HG02852 (cell line): ENCODE measurements around the gene COQ2.
"Not testable (repeated sequence)": the region's sequence is repeated elsewhere in the genome, so short reads cannot be mapped to it uniquely, and the experiment has no call there.

Experiments used
- ATAC-seq: cut with Tn5 transposase; IDR thresholded peaks from one replicate; pipeline ENCODE4 v1.9.1; 2021; ENCODE audit warnings: mild to moderate bottlenecking, moderate library complexity; ENCODE audit not compliant: unreplicated experiment

COQ2 gene

GRCh38 chr4:83284193-83285054 lies at the start of gene COQ2:
Gene COQ2, minus strand, starts transcription at chr4:83284798. Its CDS starts 34 bp downstream, at chr4:83284764.
- peak; percentile 87 for ATAC-seq

DNA sequence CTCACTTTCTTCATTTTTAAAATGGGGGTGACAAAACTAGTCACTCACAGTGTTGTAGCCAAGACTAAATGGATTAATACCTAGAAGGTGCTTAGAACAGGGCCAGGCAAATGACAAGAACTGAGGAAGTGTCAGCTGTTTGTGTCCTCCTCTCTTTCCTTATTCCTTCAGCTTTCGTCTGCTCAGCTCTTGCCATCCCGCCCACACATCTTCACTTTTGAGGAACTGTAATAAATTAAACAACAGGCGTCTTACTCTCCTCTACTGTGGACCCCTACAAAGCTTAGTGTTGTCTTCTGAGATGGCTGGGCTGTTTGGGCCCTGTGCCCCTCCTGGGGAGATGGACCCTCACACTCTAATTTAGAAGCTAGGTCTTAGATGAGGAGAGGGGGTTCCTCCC lies 47.4 kb upstream of the COQ2 start:
- no peak for ATAC-seq

- no peak for ATAC-seq
Measured at GRCh38 chr4:83329521-83330110, 45.0 kb upstream of the COQ2 start.

DNA sequence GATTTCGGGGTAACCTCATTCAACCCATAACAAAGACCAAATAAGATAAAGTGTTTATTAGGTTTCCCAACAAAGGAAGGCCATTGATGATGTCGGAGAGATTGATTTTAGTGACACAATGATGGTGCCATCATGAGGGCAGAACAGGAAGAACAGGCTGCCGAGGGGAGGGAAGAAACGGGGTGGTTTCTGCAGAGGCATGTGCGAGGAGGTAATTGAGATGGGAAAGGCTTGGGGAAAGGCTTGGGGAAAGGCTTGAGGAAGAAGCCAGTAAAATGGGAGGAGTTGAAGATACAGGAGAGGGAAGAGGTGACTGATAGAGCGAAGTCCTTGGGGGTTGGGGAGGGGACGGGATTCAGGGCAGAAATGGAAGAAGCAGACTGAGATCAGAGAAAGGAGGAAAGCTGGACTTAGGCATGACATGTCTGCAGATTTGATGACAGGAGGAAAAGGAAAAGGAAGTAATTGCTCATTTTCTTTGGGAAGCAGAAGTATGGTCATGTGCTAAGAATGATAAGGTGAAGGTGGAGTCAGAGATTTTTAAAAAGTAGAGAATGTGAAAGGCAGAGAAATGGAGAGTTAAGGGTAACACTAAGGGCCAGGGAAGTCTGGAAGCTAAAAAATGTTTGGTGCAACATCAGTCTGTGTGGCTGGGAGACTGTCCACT lies 44.1 kb upstream of the COQ2 start:
- ATAC-seq, result no peak

DNA sequence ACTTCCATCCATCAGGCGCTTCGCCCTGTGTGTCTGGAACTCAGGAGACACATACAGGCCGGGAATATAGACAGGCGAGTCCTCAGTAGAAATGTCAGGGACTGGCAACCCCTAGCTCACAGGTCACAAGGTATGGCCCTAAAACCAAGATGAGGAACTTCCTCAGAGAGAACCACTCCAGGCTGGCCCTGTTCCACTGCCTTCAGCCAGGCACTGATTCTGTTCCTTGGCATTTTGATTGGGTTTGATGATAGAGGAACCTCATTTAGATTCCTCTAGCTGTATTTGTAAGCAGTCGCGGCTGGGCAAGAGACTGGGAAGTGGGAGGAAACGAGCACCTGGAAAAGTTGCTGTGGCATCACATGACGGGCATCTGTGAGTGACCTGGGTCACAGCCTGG lies 41.9 kb upstream of the COQ2 start:
- ATAC-seq, result no peak

GRCh38 chr4:83325306-83325705 lies 40.7 kb upstream of the COQ2 start:
- not testable (repeated sequence) for ATAC-seq

DNA sequence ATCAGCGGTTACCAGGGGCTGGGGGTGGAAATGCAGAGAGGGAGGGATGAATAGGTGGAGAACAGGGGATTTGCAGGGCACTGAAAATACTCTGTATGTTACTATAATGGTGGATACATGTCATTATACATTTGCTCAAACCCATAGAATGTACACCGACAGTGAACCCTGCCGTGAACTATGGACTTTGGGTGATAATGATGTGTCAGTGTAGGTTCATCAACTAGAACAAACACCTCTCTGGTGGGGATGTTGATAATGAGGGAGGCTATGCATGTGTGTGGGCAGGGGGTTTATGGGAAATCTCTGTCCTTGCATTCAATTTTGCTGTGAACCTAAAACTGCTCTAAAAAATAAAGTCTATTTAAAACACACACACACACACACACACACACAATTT lies 38.5 kb upstream of the COQ2 start:
- ATAC-seq, result no peak

DNA sequence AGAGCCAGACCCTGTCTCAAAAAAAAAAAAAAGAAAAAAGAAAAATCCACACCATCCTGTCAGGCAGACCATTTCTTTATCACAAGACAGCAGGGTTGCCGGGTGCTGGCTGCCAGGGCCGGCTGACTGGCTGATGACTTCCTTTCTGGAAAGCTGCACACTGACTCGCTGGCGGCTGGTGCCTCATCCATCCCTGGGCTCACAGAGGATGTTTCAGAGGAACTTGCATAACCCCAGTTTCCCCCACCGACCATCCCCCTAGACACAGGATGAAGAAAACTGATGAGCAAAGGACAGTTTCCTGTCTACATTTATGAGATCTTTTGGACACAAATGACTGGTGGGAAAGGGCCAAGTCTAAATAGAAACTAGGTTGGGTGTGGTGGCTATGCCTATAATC lies 36.0 kb upstream of the COQ2 start:
- ATAC-seq, result no peak

DNA sequence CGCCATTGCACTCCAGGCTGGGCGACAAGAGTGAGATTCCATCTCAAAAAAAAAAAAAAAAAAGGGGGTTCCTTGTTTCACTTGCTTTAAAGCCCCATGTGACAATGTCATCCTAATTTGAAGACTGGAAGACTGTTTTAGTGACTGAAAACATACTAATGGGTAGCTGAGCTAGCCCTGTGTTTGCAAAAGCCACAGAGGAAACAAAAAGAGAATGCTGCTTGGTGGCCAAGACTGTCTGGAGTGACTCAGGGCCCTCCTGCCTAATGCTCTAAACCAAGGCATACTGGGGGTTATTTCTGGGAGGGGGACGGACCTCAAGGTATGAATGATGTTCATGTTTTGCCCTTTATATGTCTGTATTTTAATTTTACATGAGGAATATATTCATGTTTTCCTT lies 34.1 kb upstream of the COQ2 start:
- no peak for ATAC-seq

- no peak for ATAC-seq
Measured at GRCh38 chr4:83317671-83318070, 33.1 kb upstream of the COQ2 start.

GRCh38 chr4:83316459-83317165 lies 32.0 kb upstream of the COQ2 start:
- ATAC-seq, result no peak

DNA sequence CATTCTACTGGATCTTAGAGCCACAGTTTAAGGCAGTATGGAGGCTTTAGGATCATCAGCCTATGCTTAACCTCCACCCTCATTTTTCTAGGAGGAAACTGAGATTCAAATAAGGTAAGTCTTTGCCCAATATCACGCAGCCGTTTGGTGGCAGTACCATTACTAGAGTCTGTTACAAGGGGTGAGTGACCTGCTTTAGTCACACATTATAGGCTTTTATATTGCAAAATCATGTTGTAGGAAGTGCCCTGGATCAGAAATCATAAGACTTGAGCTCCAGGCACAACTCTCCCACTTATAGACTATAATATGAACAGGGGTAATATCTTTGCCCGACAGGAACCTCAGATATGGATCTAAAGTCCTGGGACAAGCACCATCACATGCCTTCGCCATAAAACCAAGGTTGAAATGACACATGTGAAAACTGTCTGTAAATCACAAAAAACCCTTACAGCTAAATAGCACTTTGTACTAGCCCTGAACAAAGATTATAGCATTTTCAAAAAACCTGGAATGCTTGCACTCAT lies 30.8 kb upstream of the COQ2 start:
- no peak for ATAC-seq

DNA sequence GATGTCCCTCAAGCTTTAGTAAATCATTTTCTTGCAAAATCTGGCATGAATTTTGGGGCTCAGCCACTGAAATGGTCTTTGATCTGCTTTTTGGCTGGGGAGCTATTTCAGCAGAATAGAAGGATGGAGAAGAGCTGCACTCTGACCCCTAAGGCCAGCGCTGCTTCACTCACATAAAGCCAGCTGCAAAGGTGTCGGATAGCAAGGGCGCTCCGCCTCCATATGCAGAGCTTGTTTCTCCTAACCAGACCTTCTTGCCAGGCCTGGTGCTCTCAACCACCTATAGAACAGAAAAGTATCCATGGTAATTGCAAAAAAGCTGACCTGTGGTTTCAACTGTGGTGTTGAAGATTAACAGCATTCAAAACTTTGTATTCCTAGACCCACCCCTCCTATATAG lies 24.1 kb upstream of the COQ2 start:
- ATAC-seq, result no peak

GRCh38 chr4:83307920-83308319 lies 23.3 kb upstream of the COQ2 start:
- ATAC-seq, result no peak

GRCh38 chr4:83305187-83305586 lies 20.6 kb upstream of the COQ2 start:
- ATAC-seq, result no peak

DNA sequence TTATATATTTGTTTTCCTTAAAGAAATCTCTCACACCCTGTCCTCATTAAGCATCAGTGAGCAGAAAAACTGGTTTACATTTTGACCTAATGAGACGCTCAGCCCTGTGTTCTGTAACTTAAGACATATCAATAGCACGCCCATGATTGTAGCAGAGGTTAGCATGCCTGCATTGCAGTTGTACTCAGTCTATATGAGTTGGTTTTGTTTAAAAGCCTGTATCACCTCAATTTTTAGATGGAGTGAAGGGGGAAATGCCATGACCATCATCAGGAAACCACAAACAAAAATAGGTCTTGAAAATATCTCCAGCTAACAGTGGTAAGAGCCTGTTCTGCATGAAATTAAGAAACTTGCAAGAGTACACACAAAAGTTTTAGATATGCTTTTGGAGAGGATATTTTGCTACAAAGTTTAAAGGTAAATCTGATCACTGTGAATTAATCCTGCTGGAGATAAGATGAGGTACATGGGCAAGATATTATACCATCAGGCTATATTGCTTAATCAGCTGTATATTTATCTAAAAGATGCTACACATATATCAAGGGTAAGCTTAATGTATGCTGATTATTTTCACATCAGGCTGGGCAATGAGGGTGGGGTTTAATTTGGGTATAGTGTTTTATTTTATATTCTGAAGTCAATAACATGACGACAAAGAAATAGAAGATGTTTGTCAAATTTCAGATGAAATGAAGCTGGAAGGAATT lies 13.1 kb upstream of the COQ2 start:
- peak; percentile 64 for ATAC-seq

DNA sequence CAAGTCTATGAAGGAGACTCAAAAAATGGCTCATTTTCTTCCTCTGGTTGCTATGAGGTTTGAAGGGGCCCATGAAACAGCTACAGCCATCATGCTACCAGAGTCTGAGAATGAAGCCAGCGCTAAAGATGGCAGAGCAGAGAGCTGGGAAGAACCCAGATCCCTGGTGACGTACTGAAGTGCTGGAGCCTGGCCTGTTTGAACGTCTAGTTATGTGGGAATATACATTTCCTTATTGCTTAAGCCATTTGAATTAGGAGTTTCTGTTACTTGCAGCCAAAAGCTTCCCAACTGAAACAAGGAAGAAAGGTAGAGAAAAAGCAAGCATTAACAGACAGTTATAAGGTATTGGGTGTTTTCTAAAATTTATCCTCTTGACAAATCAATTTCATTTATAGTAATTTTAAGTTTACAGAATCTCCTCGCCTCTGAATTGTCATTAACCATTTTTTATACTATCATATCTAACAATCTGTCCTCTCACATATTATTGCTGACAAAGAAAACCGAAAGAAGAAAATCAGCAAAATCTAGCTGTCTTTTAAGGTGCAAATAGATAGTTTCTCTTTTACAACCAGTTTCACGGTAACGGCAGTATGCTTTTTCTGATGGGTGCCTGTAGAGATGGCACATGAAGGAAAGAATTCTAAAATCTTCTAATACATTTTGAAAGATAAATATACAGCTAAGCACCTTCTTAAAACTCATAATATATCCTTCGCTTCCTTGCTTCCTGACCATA lies 8.9 kb upstream of the COQ2 start:
- no peak for ATAC-seq

DNA sequence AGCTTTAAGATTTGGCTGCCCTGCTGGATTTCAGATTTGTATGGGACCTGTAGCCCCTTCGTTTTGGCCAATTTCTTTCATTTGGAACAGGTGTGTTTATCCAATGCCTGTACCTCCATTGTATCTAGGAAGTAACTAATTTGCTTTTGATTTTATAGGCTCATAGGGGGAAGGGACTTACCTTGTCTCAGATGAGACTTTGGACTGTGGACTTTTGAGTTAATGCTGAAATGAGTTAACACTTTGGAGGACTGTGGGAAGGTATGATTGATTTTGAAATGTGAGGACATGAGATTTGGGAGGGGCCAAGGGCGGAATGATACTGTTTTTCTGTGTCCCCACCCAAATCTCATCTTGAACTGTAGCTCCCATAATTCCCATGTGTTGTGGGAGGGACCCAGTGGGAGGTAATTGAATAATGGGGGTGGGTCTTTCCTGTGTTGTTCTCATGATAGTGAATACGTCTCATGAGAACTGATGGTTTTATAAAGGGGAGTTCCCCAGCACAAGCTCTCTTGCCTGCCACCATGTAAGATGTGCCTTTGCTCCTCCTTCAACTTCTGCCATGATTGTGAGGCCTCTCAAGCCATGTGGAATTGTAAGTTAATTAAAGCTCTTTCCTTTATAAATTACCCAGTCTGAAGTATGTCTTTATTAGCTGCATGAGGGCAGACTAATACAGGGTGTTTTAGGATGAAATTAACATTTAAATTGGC lies 5.6 kb upstream of the COQ2 start:
- not testable (repeated sequence) for ATAC-seq

GRCh38 chr4:83288381-83288780 lies 3.8 kb upstream of the COQ2 start:
- not testable (repeated sequence) for ATAC-seq
